Endometrial microvascular endothelial cells (primary cell): ENCODE data around the gene TPPP3. TPM values are rescaled to one million over a fixed set of nuclear protein-coding genes. Genes with fewer than 3 reads are reported as not detected.

Experiments used
- in situ Hi-C: cut with HindIII; loops from 2 replicates; pipeline ENCODE4 v1.10.0; 2017; ENCODE audit warnings: low sequenced_read_pairs, low pct_unique_long_range_greater_than_20kb; ENCODE audit errors: inconsistent ontology term
- total RNA-seq: library from RNA; depleted of rRNA; stranded (reverse); fragments of >200 nt; gene quantifications from one replicate; pipeline ENCODE4 v1.2.3, GENCODE V29; 2015; ENCODE audit errors: inconsistent ontology term

Gene TPPP3
- 1.4 TPM for total RNA-seq

- in situ Hi-C loops = no loop called here
Measured at GRCh38 chr16:67393111-67393787, at the start of gene TPPP3. TPPP3 (minus strand) TSS chr16:67393498; CDS start chr16:67391111, 2,387 bp downstream.

- in situ Hi-C loops = loop anchor here (10.0 kb wide), 1 partner anchor 58 kb away; no protein-coding TSS in a partner anchor
Measured at GRCh38 chr16:67442581-67443255, 49.4 kb upstream of the TPPP3 start.

- in situ Hi-C loops = loop anchor here (10.0 kb wide), 1 partner anchor 57 kb away; no protein-coding TSS in a partner anchor
Measured at GRCh38 chr16:67441907-67442306, 48.6 kb upstream of the TPPP3 start.

- in situ Hi-C loops = loop anchor here (10.0 kb wide), 1 partner anchor 57 kb away; no protein-coding TSS in a partner anchor
Measured at GRCh38 chr16:67441271-67441753, 48.0 kb upstream of the TPPP3 start.

- in situ Hi-C loops = no loop called here
Measured at GRCh38 chr16:67438824-67439393, 45.6 kb upstream of the TPPP3 start.

- in situ Hi-C loops = no loop called here
Measured at GRCh38 chr16:67438098-67438791, 44.9 kb upstream of the TPPP3 start.

- in situ Hi-C loops = no loop called here
Measured at GRCh38 chr16:67437513-67437912, 44.2 kb upstream of the TPPP3 start.

- in situ Hi-C loops = no loop called here
Measured at GRCh38 chr16:67436640-67437193, 43.4 kb upstream of the TPPP3 start.

GRCh38 chr16:67435758-67436164 lies 42.5 kb upstream of the TPPP3 start:
- in situ Hi-C loops = no loop called here

- in situ Hi-C loops = no loop called here
Measured at GRCh38 chr16:67433131-67433719, 39.9 kb upstream of the TPPP3 start.

- in situ Hi-C loops = no loop called here
Measured at GRCh38 chr16:67432506-67432890, 39.2 kb upstream of the TPPP3 start.

- in situ Hi-C loops = no loop called here
Measured at GRCh38 chr16:67431775-67432505, 38.6 kb upstream of the TPPP3 start.

- in situ Hi-C loops = no loop called here
Measured at GRCh38 chr16:67430977-67431774, 37.9 kb upstream of the TPPP3 start, which contains the start of gene HSD11B2. HSD11B2 (plus strand) TSS chr16:67431121; CDS start chr16:67431249, 128 bp downstream.

GRCh38 chr16:67430504-67430976 lies 37.2 kb upstream of the TPPP3 start:
- in situ Hi-C loops = no loop called here

- in situ Hi-C loops = no loop called here
Measured at GRCh38 chr16:67429799-67430503, 36.7 kb upstream of the TPPP3 start.

- in situ Hi-C loops = no loop called here
Measured at GRCh38 chr16:67429053-67429798, 35.9 kb upstream of the TPPP3 start.
